Endothelial cell of umbilical vein (primary cell): ENCODE results near the gene PLEKHA3. TPM values are rescaled to one million over a fixed set of nuclear protein-coding genes. Genes with fewer than 3 reads are reported as not detected.

Experiments used
- BruUV-seq: library from RNA; stranded (reverse); fragments of 400-500 nt; replicated peaks from 2 replicates; lab custom pipeline; 2021; lab: Mats Ljungman, UMichigan
- CTCF ChIA-PET: fragments of 300-600, 350-600 bp; sonication (Branson Sonifier 250); formaldehyde crosslinking; loops from one replicate; lab custom pipeline; 2021; ENCODE audit warnings: antibody characterized with exemption, inconsistent platforms; lab: Charles Lee
- POLR2A ChIA-PET: fragments of 300-600, 350-600 bp; sonication (Branson Sonifier 250); formaldehyde crosslinking; loops from one replicate; lab custom pipeline; 2021; ENCODE audit warnings: antibody characterized with exemption, inconsistent platforms; lab: Charles Lee
- DNase-seq: peaks from one replicate; pipeline ENCODE4 v3.0.0-alpha.2; 2011; ENCODE audit warnings: low read depth, low spot score
- FAIRE-seq: peaks from 2 replicates; lab custom pipeline; 2011; peaks lifted over from hg19 to GRCh38; lab: Jason Lieb, UNC
- H2AFZ ChIP-seq: 2 replicates; pipeline ENCODE4 v1.6.0; 2012; ENCODE audit warnings: low read depth, low read length, control low read depth, inconsistent platforms
- H3K27ac ChIP-seq: 2 replicates; pipeline ENCODE4 v1.5.1; 2011; ENCODE audit warnings: low read depth, mild to moderate bottlenecking, control low read depth, low read length, moderate library complexity; ENCODE audit not compliant: insufficient read depth
- H3K27me3 ChIP-seq, 2 experiments: 2 replicates each; pipeline versions ENCODE4 v1.6.0 to v1.6.1; 2011; ENCODE audit warnings: low read length in 2 of 2, mixed read lengths in 1 of 2; ENCODE audit not compliant: control insufficient read depth in 2 of 2, insufficient read depth in 2 of 2
- H3K36me3 ChIP-seq, 2 experiments: 2 replicates in 1 of 2; 3 replicates in 1 of 2; pipeline ENCODE4 v1.5.1; 2011; ENCODE audit warnings: low read length in 2 of 2, mild to moderate bottlenecking in 1 of 2, moderate library complexity in 1 of 2; ENCODE audit not compliant: control insufficient read depth in 2 of 2, insufficient read depth in 2 of 2; ENCODE audit errors: extremely low read depth in 1 of 2
- H3K4me1 ChIP-seq: 3 replicates; pipeline ENCODE4 v1.5.1; 2011; ENCODE audit warnings: mild to moderate bottlenecking, low read length; ENCODE audit not compliant: control insufficient read depth, insufficient read depth; ENCODE audit errors: extremely low read depth
- H3K4me2 ChIP-seq: 2 replicates; pipeline ENCODE4 v1.6.1; 2011; ENCODE audit warnings: low read length, control low read depth, mixed read lengths; ENCODE audit not compliant: insufficient read depth
- H3K4me3 ChIP-seq, 3 experiments: fragments of 200-600 bp in 1 of 3; sonication (generic), shearing (Covaris generic) in 1 of 3; replicated peaks in 1 of 3; 2 replicates each; pipeline ENCODE4 v1.5.1; 2011 to 2016; ENCODE audit warnings: control low read depth in 3 of 3, low read length in 3 of 3, mild to moderate bottlenecking in 2 of 3, inconsistent platforms in 1 of 3, low read depth in 1 of 3, moderate library complexity in 1 of 3; ENCODE audit not compliant: insufficient read depth in 1 of 3
- H3K79me2 ChIP-seq: 2 replicates; pipeline ENCODE4 v1.6.0; 2012; ENCODE audit warnings: low read length, inconsistent platforms; ENCODE audit not compliant: control insufficient read depth, insufficient read depth
- H3K9ac ChIP-seq: replicated peaks from 2 replicates; pipeline ENCODE3; 2011; ENCODE audit warnings: low read length, control low read depth; ENCODE audit not compliant: insufficient read depth; ENCODE audit errors: extremely low read depth
- H3K9me1 ChIP-seq: replicated peaks from 3 replicates; pipeline ENCODE4 v1.6.0; 2011; ENCODE audit warnings: mild to moderate bottlenecking, low read length; ENCODE audit not compliant: control insufficient read depth, insufficient read depth; ENCODE audit errors: extremely low read depth
- H3K9me3 ChIP-seq: replicated peaks from 2 replicates; pipeline ENCODE4 v1.5.1; 2012; ENCODE audit warnings: low read length, inconsistent platforms; ENCODE audit not compliant: control insufficient read depth, insufficient read depth
- H4K20me1 ChIP-seq: replicated peaks from 2 replicates; pipeline ENCODE3; 2011; ENCODE audit warnings: mild to moderate bottlenecking, low read length; ENCODE audit not compliant: control insufficient read depth, insufficient read depth; ENCODE audit errors: extremely low read depth
- EZH2 ChIP-seq: IDR thresholded peaks from 2 replicates; pipeline ENCODE4 v1.6.1; 2012; ENCODE audit warnings: borderline replicate concordance, low read depth, mild to moderate bottlenecking, moderate library complexity, low read length, inconsistent platforms; ENCODE audit not compliant: severe bottlenecking
- FOS ChIP-seq: IDR thresholded peaks from 2 replicates; pipeline ENCODE4 v1.6.1; 2011; ENCODE audit warnings: mild to moderate bottlenecking, low read length, moderate library complexity, borderline replicate concordance; ENCODE audit not compliant: insufficient read depth
- GATA2 ChIP-seq: IDR thresholded peaks from 2 replicates; pipeline ENCODE4 v1.7.0; 2011; ENCODE audit warnings: low read depth, mild to moderate bottlenecking, moderate library complexity, mixed read lengths, low read length; ENCODE audit not compliant: insufficient read length, insufficient read depth
- JUN ChIP-seq: IDR thresholded peaks from 2 replicates; pipeline ENCODE4 v1.6.1; 2011; ENCODE audit warnings: borderline replicate concordance, low read depth; ENCODE audit not compliant: insufficient read length, insufficient read depth
- MYC ChIP-seq: IDR thresholded peaks from one replicate; pipeline ENCODE4 v1.6.1; 2011; ENCODE audit warnings: mild to moderate bottlenecking, low read depth, low read length
- POLR2A ChIP-seq: IDR thresholded peaks from 2 replicates; pipeline ENCODE4 v1.6.1; 2012; ENCODE audit warnings: low read depth, mild to moderate bottlenecking, control low read depth, low read length
- POLR2AphosphoS5 ChIP-seq: IDR thresholded peaks from 2 replicates; pipeline ENCODE4 v1.6.1; 2012; ENCODE audit warnings: low read depth, mild to moderate bottlenecking, control low read depth, low read length, moderate library complexity; ENCODE audit not compliant: insufficient read depth
- dilution Hi-C: fragments of 300-500 bp; cut with MboI; formaldehyde crosslinking; loops from one replicate; pipeline ENCODE4 v1.15.0; 2019; ENCODE audit warnings: low sequenced_read_pairs; ENCODE audit not compliant: extremely low pct_ligation_motif_present
- intact Hi-C: fragments of 100-400 bp; cut with micrococcal nuclease; formaldehyde crosslinking; loops from one replicate; pipeline ENCODE4 v1.10.0; 2022
- polyA plus RNA-seq, 4 experiments: library from polyadenylated mRNA; depleted of rRNA in 3 of 4; stranded (reverse) in 3 of 4; unstranded in 1 of 4; fragments of >200 nt; gene quantifications; 2 replicates each; pipeline versions ENCODE4 v1.2.1 to v1.2.3, GENCODE V29; 2011 to 2012; ENCODE audit warnings: missing spikeins in 1 of 4
- total RNA-seq: library from RNA; stranded (reverse); gene quantifications from 2 replicates; pipeline ENCODE4 v1.2.3, GENCODE V29; 2021
- TF ChIP-seq, protein P1 (sequence below), 2 donors: IDR thresholded peaks; 1 replicate in 1 of 2; 2 replicates in 1 of 2; pipeline ENCODE4 v1.5.1; 2011; ENCODE audit warnings: low read length in 2 of 2, mild to moderate bottlenecking in 2 of 2, moderate library complexity in 2 of 2, control low read depth in 1 of 2, inconsistent platforms in 1 of 2, low read depth in 1 of 2; ENCODE audit not compliant: insufficient read depth in 1 of 2; ENCODE audit errors: extremely low read depth in 1 of 2
- TF ChIP-seq, protein P2 (sequence below): IDR thresholded peaks from 2 replicates; pipeline ENCODE4 v1.6.1; 2011; ENCODE audit not compliant: insufficient read depth, insufficient read length

Gene PLEKHA3
- total and polyA plus RNA-seq, 2 donors (not counting 3 experiments of a cell fraction or from before 2014, with no cell fraction given): 4.1 to 24.6 TPM

GRCh38 chr2:178527592-178527991 lies 47.3 kb downstream of the PLEKHA3 start:
- H3K4me1 ChIP-seq: peaks cover 4% of the 10 kb centered on the region
- no TSS peak for BruUV-seq
- FAIRE-seq (no peak), DNase-seq (no peak)
- TF ChIP-seq EZH2 (no peak), POLR2A (no peak)
- TF ChIP-seq, protein P1, sequence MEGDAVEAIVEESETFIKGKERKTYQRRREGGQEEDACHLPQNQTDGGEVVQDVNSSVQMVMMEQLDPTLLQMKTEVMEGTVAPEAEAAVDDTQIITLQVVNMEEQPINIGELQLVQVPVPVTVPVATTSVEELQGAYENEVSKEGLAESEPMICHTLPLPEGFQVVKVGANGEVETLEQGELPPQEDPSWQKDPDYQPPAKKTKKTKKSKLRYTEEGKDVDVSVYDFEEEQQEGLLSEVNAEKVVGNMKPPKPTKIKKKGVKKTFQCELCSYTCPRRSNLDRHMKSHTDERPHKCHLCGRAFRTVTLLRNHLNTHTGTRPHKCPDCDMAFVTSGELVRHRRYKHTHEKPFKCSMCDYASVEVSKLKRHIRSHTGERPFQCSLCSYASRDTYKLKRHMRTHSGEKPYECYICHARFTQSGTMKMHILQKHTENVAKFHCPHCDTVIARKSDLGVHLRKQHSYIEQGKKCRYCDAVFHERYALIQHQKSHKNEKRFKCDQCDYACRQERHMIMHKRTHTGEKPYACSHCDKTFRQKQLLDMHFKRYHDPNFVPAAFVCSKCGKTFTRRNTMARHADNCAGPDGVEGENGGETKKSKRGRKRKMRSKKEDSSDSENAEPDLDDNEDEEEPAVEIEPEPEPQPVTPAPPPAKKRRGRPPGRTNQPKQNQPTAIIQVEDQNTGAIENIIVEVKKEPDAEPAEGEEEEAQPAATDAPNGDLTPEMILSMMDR (IDR thresholded peaks at IDR 0.05; ENCODE audit: extremely low read depth in 1 of 2, insufficient read depth in 1 of 2, low read depth in 1 of 2, low read length in 2 of 2): no peak
- TF ChIP-seq, protein P2, sequence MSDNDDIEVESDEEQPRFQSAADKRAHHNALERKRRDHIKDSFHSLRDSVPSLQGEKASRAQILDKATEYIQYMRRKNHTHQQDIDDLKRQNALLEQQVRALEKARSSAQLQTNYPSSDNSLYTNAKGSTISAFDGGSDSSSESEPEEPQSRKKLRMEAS: no peak
- no peaks in the 10 kb centered on the region for H3K9me1 ChIP-seq
- peaks cover 18% of the 10 kb centered on the region for H3K79me2 ChIP-seq
- H3K27ac ChIP-seq: no peak overlapping the region
- no peak overlapping the region for H3K4me3 ChIP-seq
- CTCF ChIA-PET: interaction anchor here (1.0 kb wide), 1 partner anchor 10 kb away, joined by 3 read pairs; no protein-coding TSS in a partner anchor
- dilution Hi-C loops (no loop called here), intact Hi-C loops (no loop called here)
- no peak overlapping the region for H3K4me2 ChIP-seq
- no peak overlapping the region for H2AFZ ChIP-seq
- no peaks in the 10 kb centered on the region for H3K36me3 ChIP-seq
- POLR2A ChIA-PET: no interaction called here
- H3K9me3 ChIP-seq: no peaks in the 10 kb centered on the region
- H3K9ac ChIP-seq: no peak overlapping the region
- H4K20me1 ChIP-seq: no peaks in the 10 kb centered on the region
- H3K27me3 ChIP-seq: no peaks in the 10 kb centered on the region

GRCh38 chr2:178528647-178529046 lies 48.4 kb downstream of the PLEKHA3 start:
- FAIRE-seq (peak; percentile 48), DNase-seq (no peak)
- H4K20me1 ChIP-seq: no peaks in the 10 kb centered on the region
- intact Hi-C loops (no loop called here), dilution Hi-C loops (no loop called here)
- TF ChIP-seq JUN (no peak), MYC (no peak), FOS (no peak), GATA2 (no peak), POLR2A (no peak), POLR2AphosphoS5 (no peak), EZH2 (no peak)
- TF ChIP-seq, protein P2: no peak
- TF ChIP-seq, protein P1 (IDR thresholded peaks at IDR 0.05; ENCODE audit: extremely low read depth in 1 of 2, insufficient read depth in 1 of 2, low read depth in 1 of 2, low read length in 2 of 2): no peak
- no peak overlapping the region for H2AFZ ChIP-seq
- H3K79me2 ChIP-seq: peaks cover 15% of the 10 kb centered on the region
- CTCF ChIA-PET: no interaction called here
- POLR2A ChIA-PET: no interaction called here
- no peak overlapping the region for H3K4me2 ChIP-seq
- peaks cover 4% of the 10 kb centered on the region for H3K4me1 ChIP-seq
- no TSS peak for BruUV-seq
- no peak overlapping the region for H3K27ac ChIP-seq
- H3K36me3 ChIP-seq: no peaks in the 10 kb centered on the region
- no peaks in the 10 kb centered on the region for H3K9me1 ChIP-seq
- no peak overlapping the region for H3K4me3 ChIP-seq
- H3K9me3 ChIP-seq: no peaks in the 10 kb centered on the region
- no peak overlapping the region for H3K9ac ChIP-seq
- no peaks in the 10 kb centered on the region for H3K27me3 ChIP-seq
